ENCODE data around the gene SETBP1.

- TF ChIP-seq CTCF (IDR thresholded peaks at IDR 0.05), result no peak
- no peak for TF ChIP-seq POLR2A (IDR thresholded peaks at IDR 0.05)
These were observed 370.3 kb downstream of the SETBP1 start for GRCh38 chr18:45050712-45051601.
